NT2/D1 (cell line): Measurements from ENCODE around the gene LILRB2.

ENCODE experiments used
- SUZ12 ChIP-seq: IDR thresholded peaks from 2 replicates; pipeline ENCODE4 v1.6.1; 2011; ENCODE audit not compliant: insufficient read length, insufficient read depth; ENCODE audit errors: extremely low read depth
- YY1 ChIP-seq: IDR thresholded peaks from 2 replicates; pipeline ENCODE4 v1.6.1; 2011; ENCODE audit not compliant: insufficient read length, insufficient read depth
- ZNF274 ChIP-seq: IDR thresholded peaks from 2 replicates; pipeline ENCODE4 v1.6.1; 2011; ENCODE audit warnings: mild to moderate bottlenecking, low read depth, low read length

- TF ChIP-seq ZNF274 (no peak), YY1 (no peak), SUZ12 (no peak)
Measured at GRCh38 chr19:54275951-54276350, 5.0 kb downstream of the LILRB2 start.
